Type B pancreatic cell (in vitro differentiated cells): ENCODE measurements around the gene EPHA6. TPM values are rescaled to one million over a fixed set of nuclear protein-coding genes. Genes with fewer than 3 reads are reported as not detected.

Experiments
- DNase-seq: peaks from one replicate; pipeline ENCODE4 v3.0.0; 2021; ENCODE audit warnings: mixed read lengths; ENCODE audit not compliant: unreplicated experiment; ENCODE audit errors: extremely low spot score
- H3K27ac Mint-ChIP-seq: 2 replicates; pipeline ENCODE4 v1.8.0; 2021; ENCODE audit warnings: mild to moderate bottlenecking, mixed read lengths
- H3K27me3 Mint-ChIP-seq: 2 replicates; pipeline ENCODE4 v1.8.0; 2021; ENCODE audit warnings: mixed read lengths
- H3K36me3 Mint-ChIP-seq: 2 replicates; pipeline ENCODE4 v1.8.0; 2021; ENCODE audit warnings: mixed read lengths
- H3K4me1 Mint-ChIP-seq: one replicate; pipeline ENCODE4 v1.8.0; 2021; ENCODE audit warnings: mixed read lengths; ENCODE audit not compliant: unreplicated experiment
- H3K4me3 Mint-ChIP-seq: 2 replicates; pipeline ENCODE4 v1.8.0; 2021; ENCODE audit warnings: mild to moderate bottlenecking, mixed read lengths
- H3K9me3 Mint-ChIP-seq: 2 replicates; pipeline ENCODE4 v1.8.0; 2021; ENCODE audit warnings: mixed read lengths
- total RNA-seq: library from RNA; stranded (reverse); gene quantifications from 2 replicates; pipeline ENCODE4 v1.2.1, GENCODE V29; 2021; ENCODE audit warnings: low replicate concordance
- TF ChIP-seq, protein P1 (sequence below): fragments of 200-600 bp; sonication (generic); conservative IDR thresholded peaks from 2 replicates; pipeline ENCODE4 v1.5.0; 2021; ENCODE audit warnings: antibody characterized with exemption, mild to moderate bottlenecking

EPHA6 gene
- total RNA-seq, 1 donor from 2014 or later, result 9.9 TPM

DNA sequence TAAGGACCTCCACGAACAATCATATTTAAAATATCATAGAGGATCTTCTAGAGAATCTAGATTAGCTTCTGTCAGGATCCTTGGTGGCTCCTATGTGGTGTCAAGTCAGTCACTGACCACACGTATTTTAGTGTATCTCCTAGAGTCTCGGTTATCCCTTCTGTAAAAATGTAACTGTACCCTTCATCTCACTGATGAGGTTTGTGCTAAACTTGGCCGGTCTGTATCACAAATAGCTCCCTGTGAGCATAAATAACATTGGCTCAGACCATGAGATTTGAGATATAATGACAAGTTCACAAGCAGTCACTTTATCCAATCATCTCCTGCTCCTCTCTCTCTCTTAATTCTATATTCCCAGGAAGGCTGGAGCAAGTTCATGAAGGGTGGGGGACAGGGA lies 856.6 kb downstream of the EPHA6 start:
- H3K27ac Mint-ChIP-seq, result no peak overlapping the region
- no peaks in the 10 kb centered on the region for H3K9me3 Mint-ChIP-seq
- TF ChIP-seq, protein P1, sequence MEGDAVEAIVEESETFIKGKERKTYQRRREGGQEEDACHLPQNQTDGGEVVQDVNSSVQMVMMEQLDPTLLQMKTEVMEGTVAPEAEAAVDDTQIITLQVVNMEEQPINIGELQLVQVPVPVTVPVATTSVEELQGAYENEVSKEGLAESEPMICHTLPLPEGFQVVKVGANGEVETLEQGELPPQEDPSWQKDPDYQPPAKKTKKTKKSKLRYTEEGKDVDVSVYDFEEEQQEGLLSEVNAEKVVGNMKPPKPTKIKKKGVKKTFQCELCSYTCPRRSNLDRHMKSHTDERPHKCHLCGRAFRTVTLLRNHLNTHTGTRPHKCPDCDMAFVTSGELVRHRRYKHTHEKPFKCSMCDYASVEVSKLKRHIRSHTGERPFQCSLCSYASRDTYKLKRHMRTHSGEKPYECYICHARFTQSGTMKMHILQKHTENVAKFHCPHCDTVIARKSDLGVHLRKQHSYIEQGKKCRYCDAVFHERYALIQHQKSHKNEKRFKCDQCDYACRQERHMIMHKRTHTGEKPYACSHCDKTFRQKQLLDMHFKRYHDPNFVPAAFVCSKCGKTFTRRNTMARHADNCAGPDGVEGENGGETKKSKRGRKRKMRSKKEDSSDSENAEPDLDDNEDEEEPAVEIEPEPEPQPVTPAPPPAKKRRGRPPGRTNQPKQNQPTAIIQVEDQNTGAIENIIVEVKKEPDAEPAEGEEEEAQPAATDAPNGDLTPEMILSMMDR, result no peak
- H3K4me1 Mint-ChIP-seq, result no peaks in the 10 kb centered on the region
- H3K4me3 Mint-ChIP-seq, result no peak overlapping the region
- H3K27me3 Mint-ChIP-seq, result peaks cover 4% of the 10 kb centered on the region
- H3K36me3 Mint-ChIP-seq, result no peaks in the 10 kb centered on the region
- DNase-seq, result no peak

DNA sequence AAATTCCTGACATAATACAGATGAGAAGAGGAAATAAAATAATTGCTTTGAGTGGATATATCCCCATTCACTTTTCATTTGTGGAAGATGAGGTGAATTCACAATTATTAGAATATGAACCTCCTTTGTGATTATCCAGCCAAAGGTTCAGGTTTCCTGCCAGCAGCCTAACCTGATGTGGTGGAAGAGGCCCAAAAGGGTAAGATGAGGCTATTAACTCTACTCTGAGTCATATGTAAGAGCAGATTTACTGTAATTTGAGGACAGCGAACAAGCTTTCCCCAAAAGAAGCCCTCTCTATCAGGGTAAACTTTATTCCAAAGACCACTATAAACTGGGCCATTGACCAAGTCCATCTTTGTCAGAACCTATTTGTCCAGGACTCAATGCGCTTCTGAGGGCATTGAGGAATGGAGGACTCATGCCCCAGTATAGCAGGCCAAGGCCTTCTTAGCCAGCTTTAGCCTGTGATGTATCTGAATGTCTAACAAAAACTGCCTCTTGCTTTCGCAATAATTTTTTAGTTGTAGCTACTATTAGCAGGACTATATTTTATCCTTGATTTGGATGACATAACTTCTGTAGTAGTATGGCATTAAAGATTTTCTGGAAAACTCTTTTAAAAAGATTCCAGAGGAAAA lies 859.1 kb downstream of the EPHA6 start:
- Mint-ChIP-seq H3K9me3 (no peaks in the 10 kb centered on the region), H3K4me3 (no peak overlapping the region)
- TF ChIP-seq, protein P1, result no peak

GRCh38 chr3:97674461-97674860 lies 860.1 kb downstream of the EPHA6 start:
- Mint-ChIP-seq H3K4me3 (no peak overlapping the region), H3K36me3 (no peaks in the 10 kb centered on the region), H3K27ac (no peak overlapping the region), H3K4me1 (no peaks in the 10 kb centered on the region), H3K9me3 (no peaks in the 10 kb centered on the region), H3K27me3 (peaks cover 8% of the 10 kb centered on the region)
- TF ChIP-seq, protein P1, result no peak
- DNase-seq, result no peak

More for the DNA sequence above, 859.1 kb downstream of the EPHA6 start:
- no peak for DNase-seq
- Mint-ChIP-seq H3K4me1 (no peaks in the 10 kb centered on the region), H3K27ac (no peak overlapping the region), H3K27me3 (peaks cover 8% of the 10 kb centered on the region), H3K36me3 (no peaks in the 10 kb centered on the region)

GRCh38 chr3:97680210-97680609 lies 865.8 kb downstream of the EPHA6 start:
- TF ChIP-seq, protein P1, result no peak
- DNase-seq, result no peak
- Mint-ChIP-seq H3K27ac (no peak overlapping the region), H3K36me3 (no peaks in the 10 kb centered on the region), H3K9me3 (no peaks in the 10 kb centered on the region), H3K4me1 (no peaks in the 10 kb centered on the region), H3K27me3 (peaks cover 12% of the 10 kb centered on the region), H3K4me3 (no peak overlapping the region)

GRCh38 chr3:97680696-97681095 lies 866.3 kb downstream of the EPHA6 start:
- Mint-ChIP-seq H3K4me1 (no peaks in the 10 kb centered on the region), H3K4me3 (no peak overlapping the region), H3K9me3 (no peaks in the 10 kb centered on the region), H3K27me3 (peaks cover 14% of the 10 kb centered on the region), H3K27ac (no peak overlapping the region), H3K36me3 (no peaks in the 10 kb centered on the region)
- TF ChIP-seq, protein P1, result no peak
- DNase-seq, result no peak
